HUES6 (cell line): ENCODE measurements around the gene GRWD1.
"Not testable (repeated sequence)": the region's sequence is repeated elsewhere in the genome, so short reads cannot be mapped to it uniquely, and the experiment has no call there.

Experiments
- H3K27ac ChIP-seq: 2 replicates; pipeline ENCODE4 v1.7.0; 2013; ENCODE audit warnings: low read depth, mild to moderate bottlenecking, low read length, inconsistent platforms
- H3K27me3 ChIP-seq: 2 replicates; pipeline ENCODE4 v1.6.1; 2013; ENCODE audit warnings: low read length; ENCODE audit not compliant: control insufficient read depth, insufficient read depth
- H3K36me3 ChIP-seq: 2 replicates; pipeline ENCODE4 v1.6.1; 2013; ENCODE audit warnings: low read length; ENCODE audit not compliant: control insufficient read depth, insufficient read depth
- H3K4me1 ChIP-seq: 2 replicates; pipeline ENCODE4 v1.6.1; 2013; ENCODE audit warnings: low read length; ENCODE audit not compliant: control insufficient read depth, insufficient read depth
- H3K4me3 ChIP-seq: 2 replicates; pipeline ENCODE4 v1.5.1; 2013; ENCODE audit warnings: low read depth, low read length
- H3K9ac ChIP-seq: one replicate; pipeline ENCODE4 v1.6.1; 2013; ENCODE audit warnings: mild to moderate bottlenecking, low read length
- H3K9me3 ChIP-seq: 2 replicates; pipeline ENCODE4 v1.6.1; 2013; ENCODE audit warnings: low read depth, low read length; ENCODE audit not compliant: control insufficient read depth, insufficient read depth

Gene GRWD1

DNA sequence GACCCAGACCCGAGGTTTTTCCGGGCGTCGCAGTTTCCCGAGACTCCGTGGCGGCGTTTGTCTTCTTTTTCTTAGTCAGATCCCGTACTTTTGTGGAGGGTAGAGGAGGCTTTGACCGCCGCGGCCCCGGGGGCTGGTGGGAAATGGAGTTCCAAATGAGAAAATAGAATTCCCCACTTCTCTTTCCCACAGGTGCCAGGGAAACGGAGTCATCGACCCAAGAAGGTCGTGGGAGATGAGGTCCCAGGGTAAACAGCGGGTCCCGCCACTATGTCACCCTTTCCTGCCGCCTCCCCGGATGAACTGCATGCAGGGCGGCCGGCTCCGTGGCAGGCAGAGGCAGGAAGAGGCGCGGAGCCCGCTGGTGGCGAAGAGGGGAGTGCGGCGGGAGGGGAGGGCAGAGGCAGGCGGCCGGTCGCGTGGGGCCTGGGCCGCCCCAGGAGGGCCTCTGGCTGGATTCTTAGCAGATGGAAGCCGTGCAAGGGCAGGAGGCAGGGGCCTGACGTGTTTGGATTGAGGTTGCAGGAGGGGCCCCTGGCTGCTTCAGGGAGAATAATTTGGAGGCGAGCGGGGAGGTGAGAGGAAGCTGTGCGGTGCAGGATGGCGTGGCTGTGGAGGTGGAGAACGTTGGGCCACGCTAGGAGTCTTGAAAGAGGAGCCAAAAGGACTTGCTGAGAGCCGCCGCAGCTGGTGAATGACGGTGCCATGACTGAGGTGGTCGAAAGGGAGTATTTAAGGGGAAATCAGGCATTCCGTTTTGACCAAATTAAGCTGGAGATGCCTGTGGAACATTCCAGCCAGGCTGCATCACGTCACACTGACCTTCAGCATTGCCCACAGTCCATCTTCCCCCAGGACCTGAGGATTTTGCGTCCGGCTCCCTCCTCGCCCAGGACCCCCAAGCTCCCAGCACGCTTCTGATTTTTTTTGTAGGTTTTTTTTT lies 35.0 kb downstream of the GRWD1 start:
- H3K9me3 ChIP-seq, result no peaks in the 10 kb centered on the region
- H3K9ac ChIP-seq, result peak overlapping the region; percentile 61
- no peaks in the 10 kb centered on the region for H3K27me3 ChIP-seq
- peaks cover 30% of the 10 kb centered on the region for H3K36me3 ChIP-seq
- H3K27ac ChIP-seq, result 0 out of 2 replicates have a peak overlapping the region, but pooled peaks have one; percentile 18
- peak overlapping the region; percentile 79 for H3K4me3 ChIP-seq
- H3K4me1 ChIP-seq, result peaks cover 5% of the 10 kb centered on the region

DNA sequence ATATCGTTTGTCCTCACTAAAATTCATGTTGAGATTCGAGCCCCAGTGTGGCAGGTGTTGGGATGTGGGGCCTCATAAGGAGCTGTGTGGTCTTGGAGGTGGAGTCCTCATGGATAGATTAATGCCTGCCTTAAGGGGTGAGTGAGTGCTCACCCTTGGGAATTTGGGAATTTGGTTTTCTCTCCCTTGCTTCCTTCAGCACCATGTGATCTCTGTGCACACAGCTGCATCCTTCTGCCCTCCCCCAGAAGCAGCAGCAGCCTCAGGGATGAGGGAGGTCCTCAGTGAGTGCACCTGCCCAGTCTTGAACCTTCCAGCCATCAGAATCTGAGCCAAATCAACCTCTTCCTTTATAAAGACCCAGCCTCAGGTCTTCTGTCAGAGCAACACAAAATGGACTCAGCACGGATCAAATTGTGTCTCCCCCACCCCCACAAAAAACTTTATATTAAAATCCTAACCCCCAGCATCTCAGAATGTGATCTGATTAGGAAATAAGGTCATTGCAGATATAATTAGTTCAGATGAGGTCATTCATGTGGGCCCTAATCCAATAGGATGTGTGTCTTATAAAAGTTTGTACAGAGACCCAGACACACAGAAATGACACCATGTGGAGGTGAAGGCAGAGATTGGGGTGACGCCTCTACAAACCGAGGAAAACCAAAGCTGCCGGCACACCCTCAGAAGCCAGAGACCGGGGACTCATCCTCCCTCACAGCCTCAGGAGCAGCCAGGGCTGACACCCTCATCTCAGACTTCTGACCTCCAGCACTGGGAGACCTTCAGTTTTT lies 36.3 kb downstream of the GRWD1 start:
- Histone ChIP-seq H3K9me3 (no peaks in the 10 kb centered on the region), H3K27ac (no peak overlapping the region), H3K4me3 (no peak overlapping the region), H3K9ac (no peak overlapping the region), H3K4me1 (peaks cover 5% of the 10 kb centered on the region), H3K36me3 (peaks cover 20% of the 10 kb centered on the region), H3K27me3 (no peaks in the 10 kb centered on the region)

DNA sequence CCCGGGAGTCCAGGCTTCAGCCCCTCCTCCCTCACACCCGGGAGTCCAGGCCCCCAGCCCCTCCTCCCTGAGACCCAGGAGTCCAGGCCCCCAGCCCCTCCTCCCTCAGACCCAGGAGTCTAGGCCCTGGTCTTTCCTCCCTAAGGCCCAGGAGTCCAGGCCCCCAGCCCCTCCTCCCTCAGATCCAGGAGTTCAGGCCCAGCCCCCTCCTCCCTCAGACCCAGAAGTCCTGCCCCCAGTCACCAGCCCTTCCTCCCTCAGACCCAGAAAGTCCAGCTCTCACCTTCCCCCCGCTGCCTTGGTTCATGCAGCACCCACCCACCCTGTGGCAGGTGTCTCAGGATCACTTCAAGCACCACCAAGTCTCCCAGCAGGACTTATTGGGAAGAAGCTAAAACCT lies 37.5 kb downstream of the GRWD1 start:
- no peaks in the 10 kb centered on the region for H3K27me3 ChIP-seq
- H3K9ac ChIP-seq, result no peak overlapping the region
- peaks cover 8% of the 10 kb centered on the region for H3K36me3 ChIP-seq
- H3K9me3 ChIP-seq, result no peaks in the 10 kb centered on the region
- no peak overlapping the region for H3K27ac ChIP-seq
- peaks cover 5% of the 10 kb centered on the region for H3K4me1 ChIP-seq
- H3K4me3 ChIP-seq, result no peak overlapping the region

DNA sequence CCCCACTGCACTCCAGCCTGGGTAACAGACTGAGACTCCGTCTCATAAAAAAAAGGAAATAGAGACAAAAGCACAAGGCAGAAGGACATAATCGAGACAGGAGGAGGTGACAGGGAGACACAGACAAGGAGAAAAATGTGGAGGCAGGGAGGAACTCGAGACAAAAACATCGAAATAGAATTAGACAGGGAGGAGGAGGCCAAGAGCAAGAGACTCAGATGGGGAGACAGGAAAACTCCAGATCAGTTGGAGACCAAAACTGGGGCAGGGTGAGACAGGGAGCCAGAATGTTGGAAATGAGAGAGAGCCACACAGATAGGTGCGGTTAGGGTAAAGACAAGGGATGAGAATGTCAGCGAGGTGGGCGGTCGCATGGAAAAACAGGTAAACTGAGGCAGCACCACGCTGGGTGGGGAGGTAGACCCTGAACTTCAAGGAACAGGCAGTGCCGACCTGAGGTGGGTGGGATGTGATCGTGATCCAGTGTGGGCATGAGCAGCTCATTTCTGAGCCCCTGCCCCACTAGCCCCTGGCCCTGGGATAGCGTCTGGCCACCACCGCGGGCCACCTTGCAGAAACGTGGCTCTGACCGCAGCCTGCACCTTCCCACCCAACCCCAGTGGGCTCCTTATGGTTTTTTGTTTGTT lies 38.6 kb downstream of the GRWD1 start:
- Histone ChIP-seq H3K36me3 (peaks cover under 1% of the 10 kb centered on the region; the same call in 1 of the 2 replicates), H3K27ac (no peak overlapping the region), H3K4me3 (no peak overlapping the region), H3K9me3 (no peaks in the 10 kb centered on the region), H3K27me3 (no peaks in the 10 kb centered on the region), H3K9ac (no peak overlapping the region), H3K4me1 (peaks cover 5% of the 10 kb centered on the region; the same call in 1 of the 2 replicates)

DNA sequence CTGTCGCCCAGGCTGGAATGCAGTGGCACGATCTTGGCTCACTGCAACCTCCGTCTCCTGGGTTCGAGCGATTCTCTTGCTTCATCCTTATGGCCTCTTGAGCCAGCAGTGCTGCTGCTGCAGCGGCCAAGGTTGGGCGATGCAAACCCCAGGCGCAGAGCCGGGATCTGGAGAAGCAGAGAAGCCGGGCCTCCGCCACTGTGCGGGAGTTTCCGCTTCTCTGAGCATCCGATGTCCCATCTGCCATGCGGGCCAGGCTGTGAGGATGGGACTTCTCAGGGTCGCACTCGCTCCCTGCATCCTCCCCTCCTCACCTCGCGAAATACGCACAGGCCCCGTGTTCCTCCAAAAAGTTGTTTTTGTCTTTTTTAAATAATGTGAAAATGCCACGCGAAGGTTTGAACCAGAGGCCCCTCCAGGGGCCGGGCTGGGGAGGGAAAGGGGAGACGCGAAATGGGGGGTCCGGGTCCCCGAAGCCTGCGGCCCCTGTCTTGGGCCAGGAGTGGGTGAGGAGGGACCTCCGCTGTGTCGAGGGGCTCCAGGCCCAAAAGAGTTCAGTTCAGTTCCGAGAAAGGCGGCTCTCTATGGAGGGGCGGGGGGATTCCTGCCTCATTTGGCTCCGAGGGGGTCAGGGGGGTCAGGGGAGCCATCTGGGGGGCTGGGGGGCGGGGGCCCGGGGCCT lies 39.3 kb downstream of the GRWD1 start:
- no peak overlapping the region for H3K27ac ChIP-seq
- peaks cover 5% of the 10 kb centered on the region; the same call in 1 of the 2 replicates for H3K4me1 ChIP-seq
- no peak overlapping the region for H3K4me3 ChIP-seq

DNA sequence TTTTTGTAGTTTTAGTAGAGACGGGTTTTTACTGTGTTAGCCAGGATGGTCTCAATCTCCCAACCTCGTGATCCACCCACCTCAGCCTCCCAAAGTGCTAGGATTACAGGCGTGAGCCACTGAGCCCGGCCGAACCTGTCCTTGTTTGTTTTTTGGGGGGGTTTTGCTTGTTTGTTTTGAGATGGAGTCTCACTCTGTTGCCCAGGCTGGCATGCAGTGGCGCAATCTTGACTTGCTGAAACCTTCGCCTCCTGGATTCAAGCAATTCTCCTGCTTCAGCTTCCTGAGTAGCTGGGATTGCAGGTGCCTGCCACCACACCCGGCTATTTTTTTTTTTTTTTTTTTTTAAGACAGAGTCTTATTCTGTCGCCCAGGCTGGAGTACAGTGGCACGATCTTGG lies 40.9 kb downstream of the GRWD1 start:
- H3K9me3 ChIP-seq, H3K27me3 ChIP-seq, H3K36me3 ChIP-seq, H3K9ac ChIP-seq, H3K27ac ChIP-seq, H3K4me3 ChIP-seq: not testable (repeated sequence)
- peaks cover 10% of the 10 kb centered on the region for H3K4me1 ChIP-seq

More for the DNA sequence above, 39.3 kb downstream of the GRWD1 start:
- no peaks in the 10 kb centered on the region for H3K27me3 ChIP-seq
- H3K9me3 ChIP-seq, result no peaks in the 10 kb centered on the region
- H3K36me3 ChIP-seq, result no peaks in the 10 kb centered on the region
- H3K9ac ChIP-seq, result no peak overlapping the region

DNA sequence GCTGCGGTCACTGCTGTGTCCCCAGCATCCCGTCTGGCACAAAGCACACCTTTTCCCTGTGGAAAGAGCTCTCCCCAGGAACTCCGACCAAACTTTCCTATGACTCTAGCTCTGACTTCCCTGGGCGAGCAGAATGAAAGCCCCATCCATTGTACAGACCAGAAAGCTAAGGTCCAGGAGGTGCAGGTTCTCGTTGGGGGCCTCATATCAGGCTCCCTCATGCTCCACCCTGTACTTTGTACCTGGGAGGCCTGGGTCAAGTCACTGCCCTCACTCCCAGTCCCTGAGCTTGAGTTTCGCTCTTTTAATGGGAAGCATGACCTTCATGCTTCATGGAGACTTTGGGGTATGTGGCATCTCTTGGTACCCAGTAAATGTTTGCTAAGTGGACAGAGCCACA lies 41.8 kb downstream of the GRWD1 start:
- H3K4me3 ChIP-seq, result no peak overlapping the region

DNA sequence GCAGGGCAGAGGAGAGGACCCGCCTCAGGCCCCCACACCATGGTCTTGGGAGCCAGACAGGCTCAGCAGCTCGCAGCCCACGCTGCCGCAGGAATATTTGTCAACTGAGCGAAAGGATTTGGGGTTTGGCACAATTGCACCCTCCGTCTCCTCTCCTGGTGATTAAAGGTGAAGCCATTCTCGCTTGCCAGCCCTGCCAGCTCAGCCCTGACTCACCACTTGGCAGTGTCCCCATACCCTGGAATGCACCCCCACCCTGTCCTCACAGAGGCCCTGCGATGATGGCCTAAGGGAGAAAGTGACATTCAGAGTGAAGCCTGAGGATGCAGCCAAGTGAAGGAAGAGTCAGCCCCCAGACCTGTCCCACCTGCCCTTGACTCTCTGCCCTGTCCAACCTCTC lies 42.2 kb downstream of the GRWD1 start:
- no peak overlapping the region for H3K27ac ChIP-seq
- H3K9me3 ChIP-seq, result no peaks in the 10 kb centered on the region
- no peaks in the 10 kb centered on the region for H3K36me3 ChIP-seq
- H3K9ac ChIP-seq, result no peak overlapping the region
- H3K4me1 ChIP-seq, result peaks cover 18% of the 10 kb centered on the region
- H3K27me3 ChIP-seq, result peaks cover 4% of the 10 kb centered on the region; the same call in 1 of the 2 replicates
- H3K4me3 ChIP-seq, result no peak overlapping the region

More for the DNA sequence above, 41.8 kb downstream of the GRWD1 start:
- Histone ChIP-seq H3K36me3 (no peaks in the 10 kb centered on the region), H3K27me3 (peaks cover 4% of the 10 kb centered on the region; the same call in 1 of the 2 replicates), H3K9me3 (no peaks in the 10 kb centered on the region), H3K9ac (no peak overlapping the region), H3K27ac (no peak overlapping the region), H3K4me1 (peaks cover 18% of the 10 kb centered on the region)

DNA sequence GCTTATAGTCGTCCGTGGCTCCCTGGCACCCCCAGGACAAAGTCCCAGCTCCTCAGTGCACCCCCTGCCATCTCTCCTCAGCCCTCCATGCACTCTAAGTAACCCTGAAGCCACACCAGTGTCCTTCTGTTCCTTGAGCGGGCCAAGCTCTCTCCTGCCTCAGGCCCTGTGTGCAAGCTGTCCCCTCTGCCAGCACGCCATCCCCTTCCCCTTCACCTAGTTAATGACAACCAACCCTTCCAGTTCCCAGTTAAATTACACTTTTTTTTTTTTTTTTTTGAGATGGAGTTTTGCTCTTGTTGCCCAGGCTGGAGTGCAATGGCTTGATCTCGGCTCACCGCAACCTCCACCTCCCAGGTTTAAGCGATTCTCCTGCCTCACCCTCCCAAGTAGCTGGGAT lies 42.7 kb downstream of the GRWD1 start:
- not testable (repeated sequence) for H3K36me3 ChIP-seq, H3K27me3 ChIP-seq, H3K27ac ChIP-seq, H3K9me3 ChIP-seq, H3K4me3 ChIP-seq, H3K9ac ChIP-seq
- H3K4me1 ChIP-seq, result peaks cover 18% of the 10 kb centered on the region

DNA sequence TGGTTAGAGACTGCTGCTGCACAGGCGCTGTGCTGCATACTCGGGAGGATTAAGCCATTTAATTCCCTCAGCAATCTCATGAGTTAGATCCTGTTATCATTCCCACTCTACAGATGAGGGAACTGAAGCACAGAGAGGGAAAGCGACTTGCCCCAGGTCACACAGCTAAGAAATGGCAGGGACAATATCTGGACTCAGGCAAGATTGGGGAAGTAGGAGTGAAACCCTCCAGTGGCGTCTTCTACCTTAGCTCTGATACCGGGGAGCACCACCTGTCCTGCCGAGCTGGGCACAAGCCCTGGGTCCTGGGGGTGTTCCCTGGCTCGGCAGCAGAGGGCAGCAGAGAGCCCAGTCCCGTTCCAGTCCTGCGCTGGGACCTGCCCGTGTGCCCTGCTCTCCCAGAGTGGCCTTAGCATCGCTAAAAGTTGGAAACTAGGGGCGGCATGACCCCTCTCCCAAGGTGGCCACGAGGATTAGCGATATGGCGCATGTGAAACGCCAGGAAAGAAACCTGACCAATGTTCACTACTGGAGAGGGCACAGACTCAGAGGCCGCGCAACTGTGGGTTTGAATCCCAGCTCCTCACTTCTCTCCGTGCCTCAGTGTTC lies 43.9 kb downstream of the GRWD1 start:
- no peaks in the 10 kb centered on the region for H3K36me3 ChIP-seq
- H3K4me3 ChIP-seq, result no peak overlapping the region
- H3K9me3 ChIP-seq, result no peaks in the 10 kb centered on the region
- H3K4me1 ChIP-seq, result peaks cover 25% of the 10 kb centered on the region
- no peak overlapping the region for H3K9ac ChIP-seq
- no peak overlapping the region for H3K27ac ChIP-seq
- H3K27me3 ChIP-seq, result peaks cover 4% of the 10 kb centered on the region; the same call in 1 of the 2 replicates
